ENCODE measurements around the gene RNU2-63P.
"Not testable (repeated sequence)": the region's sequence is repeated elsewhere in the genome, so short reads cannot be mapped to it uniquely, and the experiment has no call there.

Gene RNU2-63P

DNA sequence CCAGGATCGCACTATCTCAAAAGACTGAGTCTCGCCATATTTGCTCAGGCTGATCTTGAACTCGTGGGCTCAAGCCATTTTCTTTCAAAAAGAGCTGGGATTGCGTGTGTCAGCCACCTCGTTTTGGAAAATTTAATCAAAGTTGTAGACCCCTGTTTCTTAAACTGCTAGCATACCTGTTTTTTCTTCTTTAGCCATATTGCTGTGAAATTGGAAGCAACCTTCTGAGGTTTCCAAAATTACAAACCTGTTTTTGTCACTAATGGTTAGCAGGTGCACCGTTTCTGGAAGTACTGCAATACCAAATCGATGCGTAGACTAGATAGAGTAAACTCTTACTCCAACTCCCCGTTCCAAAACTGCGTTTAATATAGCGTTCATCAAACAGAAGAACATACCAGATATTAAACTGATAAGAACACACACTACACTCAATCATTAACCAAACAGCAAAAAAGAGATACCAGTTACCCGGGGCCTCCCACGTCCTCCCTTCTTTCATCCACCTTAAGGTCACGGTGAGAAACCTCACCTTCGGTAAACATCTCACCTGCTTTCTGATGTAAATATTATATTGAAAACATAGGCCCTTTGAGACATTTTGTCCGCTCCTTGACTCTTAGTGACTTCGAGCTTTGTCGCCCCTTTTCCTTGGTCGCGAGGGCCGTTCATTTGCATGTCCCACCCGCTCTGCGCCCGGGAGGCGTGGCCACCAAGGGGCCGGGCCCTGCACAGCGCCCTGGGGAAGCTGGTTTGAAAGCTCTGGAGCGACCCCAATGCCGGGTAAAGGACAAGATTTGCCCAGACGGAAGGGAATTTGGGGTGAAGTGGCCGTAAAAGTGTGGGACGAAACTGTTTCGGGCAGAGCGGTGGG lies at the start of gene RNU2-63P:
Gene RNU2-63P, minus strand, starts transcription at position 462 of the 874 bp plus-strand sequence.
- DNase-seq: peak; percentile 97

DNA sequence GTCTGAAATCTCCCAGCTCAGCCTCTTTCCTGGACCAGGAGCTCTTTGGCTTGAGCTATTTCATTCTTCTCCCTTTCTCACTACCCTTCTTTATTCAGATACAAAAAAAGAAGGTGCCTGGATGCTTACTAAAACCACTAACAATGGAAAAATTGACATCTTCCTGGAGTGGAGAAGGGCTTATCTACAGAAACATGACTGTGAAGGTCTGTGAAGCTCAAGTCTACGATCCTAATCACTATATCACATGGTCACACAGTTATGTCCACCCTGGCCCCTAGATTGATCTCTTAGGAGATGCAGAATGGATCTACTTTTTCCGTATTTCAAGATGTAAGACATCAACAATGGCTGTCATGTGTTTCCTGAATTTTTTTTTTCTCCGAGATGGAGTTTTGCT lies 44.9 kb upstream of the RNU2-63P start:
- DNase-seq: no peak

DNA sequence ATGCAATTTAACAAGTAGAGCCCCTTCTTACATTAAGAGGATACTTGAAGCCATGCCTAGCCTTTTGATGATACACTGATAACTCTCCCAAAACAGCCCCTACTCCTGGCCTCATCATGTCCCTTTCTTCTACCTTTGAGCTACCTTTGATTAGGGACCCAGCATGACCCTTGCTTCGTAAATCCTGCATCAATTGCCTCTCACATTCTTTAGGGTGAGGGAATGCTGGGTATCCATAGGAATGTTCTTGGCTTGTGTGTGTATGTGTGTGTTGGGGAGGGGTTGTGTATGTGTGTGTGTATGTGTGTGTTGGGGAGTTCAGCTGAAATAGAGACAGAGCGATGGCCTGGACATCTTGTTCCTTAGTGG lies 44.5 kb upstream of the RNU2-63P start:
- DNase-seq: no peak

DNA sequence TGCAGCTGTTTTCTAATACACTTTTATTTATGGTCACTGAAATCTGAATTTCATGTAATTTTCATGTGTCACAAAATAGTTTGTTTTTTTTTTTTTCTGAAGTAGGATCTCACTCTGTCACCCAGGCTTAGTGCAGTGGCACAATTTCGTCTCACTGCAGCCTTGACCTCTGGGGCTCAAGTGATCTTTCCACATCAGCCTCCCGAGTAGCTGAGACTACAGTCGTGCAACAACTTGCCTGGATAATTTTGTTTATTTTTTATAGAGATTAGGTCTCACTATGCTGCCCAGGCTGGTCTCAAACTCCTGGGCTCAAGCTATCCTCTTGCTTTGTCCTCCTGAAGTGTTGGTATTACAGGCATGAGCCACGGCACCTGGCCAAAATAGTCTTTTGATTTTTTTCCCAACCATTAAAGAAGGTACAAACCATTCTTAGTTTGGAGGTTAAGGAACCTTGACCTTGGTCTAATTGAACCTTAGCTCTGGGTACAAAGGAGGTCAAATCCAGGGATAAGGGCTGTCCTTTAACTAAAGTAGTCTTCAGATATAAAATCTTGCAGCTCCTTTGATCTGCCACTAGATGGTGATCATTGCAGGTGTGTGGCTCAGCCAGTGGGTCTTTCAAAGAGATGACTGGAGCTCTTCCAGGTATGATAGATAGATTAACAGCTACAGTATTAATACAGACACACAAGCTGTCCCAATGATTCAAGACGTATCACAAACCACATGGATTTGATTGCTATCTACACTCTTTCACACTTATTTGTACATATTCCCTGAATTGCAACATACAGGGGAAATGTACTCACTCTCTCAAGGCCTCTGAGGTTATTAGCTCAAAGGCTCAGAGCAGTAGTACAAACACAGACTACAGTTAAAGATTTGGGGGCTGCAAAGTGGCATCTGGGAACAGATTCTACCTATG lies 43.9 kb upstream of the RNU2-63P start:
- DNase-seq: no peak

DNA sequence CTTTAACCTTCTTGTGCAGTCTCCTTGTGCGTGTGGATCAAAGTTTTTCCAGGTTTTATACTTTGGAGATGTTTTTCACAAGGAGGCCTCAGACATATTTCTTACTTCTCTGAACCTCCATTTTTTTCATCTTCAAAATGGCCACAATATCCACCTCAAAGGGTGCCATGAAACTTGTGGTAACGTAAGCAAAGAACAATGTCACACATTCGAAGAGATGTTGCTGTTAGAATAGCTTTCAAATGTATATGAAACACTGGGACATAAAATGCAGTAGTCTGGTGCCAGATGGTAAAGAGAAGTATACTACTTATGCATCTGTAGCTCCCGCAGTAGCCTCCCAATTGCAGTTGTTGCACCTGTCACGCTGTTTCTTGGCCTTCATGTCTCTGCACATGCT lies 41.8 kb upstream of the RNU2-63P start:
- DNase-seq: no peak

DNA sequence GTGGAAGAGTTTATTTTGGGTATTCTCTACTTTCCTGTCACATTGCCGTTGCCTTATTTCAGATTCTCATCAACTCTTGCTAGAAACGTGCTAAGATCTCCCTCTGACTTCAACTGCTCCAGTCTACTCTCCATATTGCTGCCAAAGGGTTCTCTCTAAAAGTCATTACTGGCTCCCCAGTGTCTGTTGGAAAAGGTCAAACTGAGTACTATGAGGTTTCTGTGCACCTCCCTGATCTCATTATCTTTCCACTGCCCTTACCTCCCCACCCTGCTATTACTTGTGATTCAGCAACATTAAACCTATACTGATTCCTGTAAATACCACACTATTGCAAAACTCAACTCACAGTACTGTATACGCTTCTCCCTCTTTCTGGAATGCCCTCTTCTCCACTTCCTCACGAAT lies 41.1 kb upstream of the RNU2-63P start:
- no peak for DNase-seq

DNA sequence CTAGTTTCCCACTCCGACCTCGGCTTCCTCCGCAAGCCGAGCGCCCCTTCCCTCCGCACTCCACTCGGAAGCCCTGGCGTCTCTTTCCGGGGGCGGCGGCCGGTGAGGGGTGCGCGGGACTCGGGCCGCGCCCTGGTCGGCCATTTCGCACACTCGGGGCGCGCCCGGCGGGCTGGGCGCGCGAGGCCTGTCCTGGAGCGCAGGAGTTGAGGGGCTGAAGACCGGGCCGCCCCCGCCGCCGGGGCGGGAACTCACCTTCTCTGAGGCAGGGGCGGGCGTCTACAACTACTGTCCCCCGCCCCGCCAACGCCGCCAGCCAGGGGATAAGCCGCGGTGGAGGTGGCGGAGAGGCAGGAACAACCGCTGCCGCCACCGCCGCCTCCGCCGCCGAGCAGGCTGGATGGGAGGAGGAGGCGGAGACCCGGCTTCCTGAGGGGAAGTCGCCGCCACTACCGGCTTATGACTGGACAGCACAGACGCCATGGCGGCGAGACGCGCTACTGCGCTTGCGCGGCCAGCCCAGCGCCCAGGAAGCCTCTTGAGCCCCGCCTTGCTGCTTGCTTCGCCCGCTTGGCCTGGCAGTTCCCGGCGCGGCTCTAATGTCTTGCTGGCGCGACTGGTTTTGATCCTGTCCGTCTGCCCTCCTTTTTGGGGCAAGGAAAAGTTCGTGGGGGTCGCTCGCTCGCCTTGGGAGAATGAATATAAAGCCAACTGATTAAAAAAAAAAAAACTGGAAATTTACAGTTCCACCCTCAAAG lies 39.2 kb upstream of the RNU2-63P start, which contains the start of gene KRCC1:
Gene KRCC1, minus strand, starts transcription at position 413 of the 758 bp plus-strand sequence. CDS start 27,220 bp downstream, outside the sequence.
- DNase-seq: peak; percentile 95

DNA sequence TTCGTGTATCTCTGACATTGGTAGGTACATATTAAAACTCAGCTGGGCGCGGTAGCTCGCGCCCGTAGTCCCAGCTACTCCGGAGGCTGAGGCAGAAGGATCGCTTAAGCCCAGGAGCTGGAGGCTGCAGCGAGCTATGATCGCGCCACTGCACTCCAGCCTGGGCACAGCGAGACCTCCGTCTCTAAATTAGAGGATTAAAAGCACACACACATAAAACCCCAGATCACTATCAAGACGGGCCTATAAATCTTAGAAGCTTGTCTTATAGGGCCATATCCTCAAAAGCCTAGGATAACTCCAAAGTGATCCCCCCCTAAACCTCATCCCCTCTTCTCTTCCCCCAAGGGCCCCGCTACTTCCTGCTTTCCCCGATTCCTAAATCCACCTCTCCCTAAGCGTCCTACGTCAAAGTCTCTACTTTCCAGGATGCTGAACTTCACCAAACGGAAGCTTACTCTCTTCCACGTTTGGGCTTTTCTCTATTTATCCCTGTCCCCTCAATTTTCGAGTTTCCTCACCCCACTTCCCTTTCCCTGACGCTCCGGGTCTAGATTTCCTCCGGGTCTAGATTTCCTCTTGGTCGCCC lies 38.5 kb upstream of the RNU2-63P start:
- no peak for DNase-seq

DNA sequence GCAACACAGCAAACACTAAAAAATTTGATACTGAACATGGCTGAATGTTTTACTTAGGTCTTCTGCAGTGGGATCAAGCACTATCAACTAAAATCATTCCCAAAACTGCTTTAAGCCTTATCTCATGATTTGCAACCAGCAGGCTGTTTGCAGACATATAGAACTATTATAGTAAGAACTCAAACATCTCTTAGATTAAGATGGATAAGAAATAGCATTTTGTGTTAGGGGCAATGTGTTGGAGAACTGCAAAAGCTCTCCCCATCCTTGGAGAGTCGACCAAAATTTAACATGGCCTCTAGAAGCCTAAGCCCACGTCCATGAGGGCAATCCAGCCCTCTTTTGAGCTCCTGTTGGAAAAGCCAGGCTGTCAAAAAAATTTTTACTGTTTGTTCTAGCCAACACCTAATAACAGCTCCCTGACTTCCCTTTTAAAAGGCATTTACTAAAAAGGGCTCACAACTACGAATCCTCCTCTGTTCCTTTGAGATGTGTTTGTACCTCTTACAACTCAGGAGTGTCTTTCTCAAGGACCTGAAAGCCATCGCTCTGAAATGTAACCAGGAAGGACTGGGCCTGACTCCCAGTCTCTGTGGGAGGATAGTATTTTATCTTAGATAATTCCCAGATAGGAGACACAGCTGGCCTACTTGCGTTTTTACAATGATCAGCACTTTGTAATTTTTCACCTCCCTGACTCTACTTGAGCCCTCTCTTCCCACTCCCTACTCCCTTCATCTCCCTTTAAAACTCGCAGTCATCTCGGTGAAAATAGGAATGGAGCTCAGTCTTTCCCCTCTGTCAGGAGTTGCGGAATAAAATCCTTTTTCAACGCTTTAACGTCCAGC lies 37.8 kb upstream of the RNU2-63P start:
- DNase-seq: no peak

DNA sequence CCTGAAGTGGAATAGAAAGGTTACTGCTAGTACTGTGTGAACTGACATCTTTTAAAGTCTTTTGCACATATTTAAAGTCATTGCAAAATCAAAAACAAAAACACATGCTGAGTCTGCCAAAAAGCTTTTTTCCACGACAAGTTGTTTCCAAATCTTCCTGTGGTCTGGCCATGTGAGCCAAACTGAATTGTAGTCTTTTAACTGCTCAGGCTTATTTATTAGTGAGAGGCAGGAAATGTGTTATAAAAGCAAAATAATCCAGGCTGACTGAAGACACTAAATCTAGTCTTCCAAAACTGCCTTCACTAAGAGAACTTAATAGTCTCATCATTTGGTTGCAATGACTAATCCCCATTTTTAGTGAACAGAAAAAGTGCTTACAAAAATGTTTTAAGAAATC lies 36.9 kb upstream of the RNU2-63P start:
- DNase-seq: no peak

DNA sequence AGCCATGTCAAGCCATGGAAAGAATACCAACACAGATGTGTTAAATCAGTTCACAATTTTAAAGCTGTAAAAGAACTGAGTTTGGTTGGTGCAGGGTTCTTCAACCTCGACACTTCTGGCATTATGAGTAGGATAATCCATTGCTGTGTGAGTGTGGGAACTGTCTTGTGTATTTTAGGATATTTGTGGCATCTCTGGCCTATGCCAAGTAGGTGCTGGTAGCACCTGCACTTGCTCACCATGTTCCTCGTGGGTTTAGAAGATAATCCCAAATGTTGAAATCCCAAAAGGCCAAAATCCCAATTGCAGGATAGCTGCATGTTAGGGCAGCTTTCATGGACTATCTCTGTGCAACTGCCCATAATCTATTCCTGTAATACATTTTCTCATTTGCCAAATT lies 35.4 kb upstream of the RNU2-63P start:
- DNase-seq: no peak

DNA sequence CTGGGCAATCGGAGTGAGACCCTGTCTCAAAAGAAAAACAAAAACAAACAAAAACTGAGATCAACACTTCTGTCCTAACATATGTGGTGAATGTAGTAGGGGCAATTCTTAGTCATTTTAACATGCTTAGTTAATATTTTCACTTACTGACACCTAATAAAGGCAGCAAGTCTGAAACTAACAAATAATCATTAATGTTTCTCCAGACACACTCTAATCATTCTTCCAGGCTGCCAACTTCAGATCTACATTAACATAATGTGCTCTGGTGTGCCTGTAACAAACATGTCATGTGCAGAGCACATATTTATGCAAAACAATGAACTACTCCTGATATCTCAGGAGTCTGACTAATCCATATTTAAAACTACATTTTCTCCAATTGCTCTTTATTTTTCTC lies 33.3 kb upstream of the RNU2-63P start:
- DNase-seq: no peak

DNA sequence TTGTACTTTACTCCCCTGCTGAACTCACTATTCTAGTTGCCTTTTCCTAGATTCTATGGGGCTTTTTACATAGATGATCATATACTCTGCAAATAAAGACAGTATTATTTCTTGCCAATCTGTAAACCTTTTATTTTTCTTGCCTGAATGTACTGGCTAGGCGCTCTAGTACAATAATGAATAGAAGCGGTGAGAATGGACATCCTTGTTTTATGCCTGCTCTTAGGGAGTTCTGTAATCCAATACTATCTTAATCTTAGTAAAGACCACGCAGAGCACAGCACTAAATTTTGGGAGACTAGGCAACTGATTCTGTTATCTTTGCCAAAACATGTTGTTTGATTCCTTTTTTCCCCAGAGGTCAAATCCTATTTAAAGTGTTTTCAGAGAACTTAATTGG lies 32.2 kb upstream of the RNU2-63P start:
- no peak for DNase-seq

DNA sequence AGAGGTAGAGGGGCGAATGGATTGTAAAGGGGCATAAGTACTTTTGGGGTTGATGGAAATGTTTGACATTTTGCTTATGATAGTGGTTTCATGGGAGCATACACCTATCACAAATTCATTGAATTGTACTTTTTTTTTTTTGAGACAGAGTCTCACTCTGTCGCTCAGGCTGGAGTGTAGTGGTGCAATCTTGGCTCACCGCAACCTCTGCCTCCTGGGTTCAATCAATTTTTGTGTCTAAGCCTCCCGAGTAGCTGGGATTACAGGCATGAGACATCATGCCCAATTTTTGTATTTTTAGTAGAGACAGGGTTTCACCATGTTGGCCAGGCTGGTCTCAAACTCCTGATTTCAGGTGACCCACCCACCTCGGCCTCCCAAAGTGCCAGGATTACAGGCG lies 29.2 kb upstream of the RNU2-63P start:
- DNase-seq: not testable (repeated sequence)

DNA sequence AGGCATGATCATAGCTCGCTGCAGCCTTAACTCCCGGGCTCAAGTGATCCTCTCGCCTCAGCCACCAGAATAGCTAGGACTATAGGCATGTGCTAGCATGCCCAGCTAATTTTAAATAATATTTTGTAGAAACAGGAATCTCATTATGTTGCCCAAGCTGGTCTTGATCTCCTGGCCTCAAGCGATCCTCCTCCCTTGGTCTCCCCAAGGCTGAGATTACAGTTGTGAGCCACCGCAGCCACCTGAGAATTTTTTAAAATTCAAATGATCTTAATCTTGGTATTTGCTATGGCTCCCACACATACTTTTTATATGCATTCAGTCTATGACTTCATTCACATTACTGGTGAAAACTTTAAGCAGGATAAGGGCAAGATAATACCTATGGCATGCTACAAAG lies 26.1 kb upstream of the RNU2-63P start:
- DNase-seq: no peak

DNA sequence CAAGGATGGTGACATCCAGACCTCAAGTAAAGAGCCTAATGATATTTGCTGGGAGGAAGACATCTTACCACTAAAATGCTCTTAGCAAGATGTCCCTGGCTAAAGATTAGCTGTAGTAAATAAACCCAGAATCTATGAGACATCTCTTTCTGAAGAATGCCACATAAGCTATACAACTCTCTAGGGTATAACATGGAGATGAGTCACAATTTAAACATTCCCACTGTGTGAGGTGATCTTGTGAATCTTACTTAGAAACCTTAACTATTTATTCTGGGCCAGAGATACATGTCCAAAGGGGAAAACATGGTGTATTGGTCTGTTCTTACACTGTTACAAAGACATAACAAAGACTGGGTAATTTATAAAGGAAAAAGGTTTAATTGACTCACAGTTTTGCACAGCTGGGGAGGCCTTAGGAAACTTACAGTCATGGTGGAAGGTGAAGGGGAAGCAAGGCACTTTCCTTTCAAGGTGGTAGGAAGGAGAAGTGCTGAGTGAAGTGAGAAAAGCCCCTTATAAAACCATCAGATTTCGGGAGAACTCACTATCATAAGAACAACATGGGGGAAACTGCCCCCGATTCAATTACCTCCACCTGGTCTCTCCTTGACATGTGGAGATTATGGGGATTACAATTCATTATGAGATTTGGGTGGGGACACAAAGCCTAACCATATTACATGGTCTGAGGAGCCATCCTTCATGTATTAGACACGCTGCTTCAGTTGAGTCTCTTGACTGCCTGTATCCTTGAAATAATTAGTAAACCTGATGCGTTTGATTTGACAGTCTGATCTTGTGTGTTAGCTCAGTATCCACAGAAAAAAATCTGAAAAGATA lies 22.1 kb upstream of the RNU2-63P start:
- no peak for DNase-seq

DNA sequence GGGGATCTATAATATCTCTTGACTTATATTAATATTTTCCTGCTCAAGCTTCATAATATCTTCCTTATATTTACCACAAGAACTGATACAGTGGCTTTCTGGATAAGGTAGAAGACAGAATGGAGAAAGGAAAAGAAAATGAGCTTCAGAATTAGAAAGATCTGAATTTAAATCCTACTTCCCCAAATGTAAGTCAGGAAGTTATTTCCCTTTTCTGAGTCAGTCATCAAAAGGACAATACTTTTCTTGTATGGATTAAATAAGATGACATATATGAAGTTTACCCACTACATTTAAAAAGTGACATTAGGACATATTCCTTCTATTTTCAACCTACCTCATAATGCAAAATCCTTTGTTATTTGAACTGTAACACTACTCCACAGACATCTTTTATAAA lies 20.3 kb upstream of the RNU2-63P start:
- DNase-seq: no peak

DNA sequence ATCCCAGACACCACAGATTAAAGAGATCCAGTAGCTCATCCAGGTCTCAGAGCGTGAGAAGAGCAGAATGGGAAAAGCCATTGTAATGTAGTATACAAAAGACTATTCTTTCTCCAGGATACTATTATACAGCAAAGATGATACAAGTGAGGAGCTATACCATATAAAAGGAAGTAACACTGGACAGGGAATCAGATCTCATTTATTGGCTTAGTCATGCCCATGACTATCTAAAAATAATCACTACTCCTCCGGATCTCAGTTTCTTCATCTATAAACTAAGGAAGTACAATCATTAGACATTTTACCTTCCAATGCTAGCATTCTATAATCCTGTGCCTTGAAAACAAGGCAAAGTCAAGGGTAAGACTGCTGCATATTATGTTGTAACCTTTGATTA lies 19.8 kb upstream of the RNU2-63P start:
- DNase-seq: no peak

DNA sequence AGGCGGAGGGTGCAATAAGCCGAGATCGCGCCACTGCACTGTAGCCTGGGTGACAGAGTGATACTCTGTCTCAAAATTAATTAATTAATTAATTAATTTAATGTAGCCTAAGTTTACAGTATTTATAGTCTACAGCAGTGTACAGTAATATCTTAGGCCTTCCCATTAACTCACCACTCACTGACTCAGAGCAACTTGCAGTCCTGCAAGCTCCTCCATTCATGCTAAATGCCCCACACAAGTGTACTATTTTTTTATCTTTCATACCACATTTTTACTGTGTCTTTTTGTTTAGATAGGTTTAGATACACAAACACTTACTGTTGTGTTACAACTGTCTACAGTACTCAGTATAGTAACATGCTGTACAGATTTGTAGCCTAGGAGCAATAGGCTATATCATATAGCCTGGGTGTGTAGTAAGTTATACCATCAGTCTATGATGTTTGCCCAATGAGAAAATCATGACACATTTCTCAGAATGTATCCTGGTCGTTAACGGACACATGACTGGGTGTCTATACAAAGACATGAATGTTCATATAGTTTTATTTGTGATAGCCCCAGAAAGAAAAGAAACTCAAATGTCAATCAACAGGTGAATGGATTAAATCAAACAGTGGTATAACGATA lies 15.8 kb upstream of the RNU2-63P start:
- DNase-seq: no peak

DNA sequence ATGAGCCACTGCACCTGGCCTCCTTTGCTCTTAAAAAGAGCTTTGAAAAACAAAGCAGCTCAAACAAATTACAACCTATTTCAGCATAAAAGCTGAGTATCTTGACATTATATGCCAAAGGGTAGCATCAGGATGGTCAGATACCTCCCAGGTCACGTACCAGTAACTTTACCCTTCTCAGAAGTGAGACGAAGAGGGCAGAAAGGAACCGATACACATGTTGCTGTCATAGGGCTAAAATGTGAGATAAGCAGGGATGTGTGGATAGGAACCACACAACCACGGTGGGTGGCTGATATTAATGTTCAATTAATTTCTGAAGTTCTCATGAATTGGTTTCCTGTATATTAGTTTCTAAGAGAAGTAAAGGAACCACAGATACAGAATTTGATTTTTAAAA lies 12.6 kb upstream of the RNU2-63P start:
- no peak for DNase-seq

Measured in activated CD8-positive, alpha-beta memory T cell treated with anti-CD3 and anti-CD28 coated beads for 24 hours (primary cell).